Measurements from ENCODE around the gene GAPDH. TPM values are rescaled to one million over a fixed set of nuclear protein-coding genes. Genes with fewer than 3 reads are reported as not detected.

The GAPDH gene
- total and polyA plus RNA-seq, 2 donors (not counting 1 experiment from before 2014, with no cell fraction given) = 499 to 951 TPM

GRCh38 chr12:6528539-6529235, 5.6 kb upstream of the GAPDH start:
- DNase-seq (no peak), ATAC-seq (ENCODE audit: low read depth) (no peak)
- peaks cover 18% of the 10 kb centered on the region for H3K4me1 Mint-ChIP-seq
- H3K4me2 ChIP-seq (replicated peaks; ENCODE audit: low read depth, low read length, poor library complexity, severe bottlenecking) = no peak overlapping the region
- no peak overlapping the region for H3K4me3 ChIP-seq (ENCODE audit: control extremely low read depth in 1 of 5, extremely low read depth in 1 of 5, insufficient read depth in 1 of 5, low read depth in 2 of 5, low read length in 4 of 5)
- ChIA-PET CTCF (interaction anchor here (1.1 kb wide), 1 partner anchor 63 kb away, joined by 3 read pairs; no protein-coding TSS in a partner anchor), POLR2A (no interaction called here)
- whole genome bisulfite sequencing (ENCODE audit: insufficient coverage) = over 99% methylated on average over 15 of the region's 17 CpGs
- H3K27me3 Mint-ChIP-seq = no peaks in the 10 kb centered on the region
- H2AFZ ChIP-seq (ENCODE audit: insufficient read depth, low read depth, low read length, poor library complexity, severe bottlenecking) = no peak overlapping the region
- intact Hi-C loops (cut with micrococcal nuclease) = no loop called here
- H3K27ac ChIP-seq (ENCODE audit: low read length in 2 of 2) = no peak overlapping the region
- no peaks in the 10 kb centered on the region for H3K9me3 Mint-ChIP-seq (ENCODE audit: insufficient read depth)
- H3K9ac ChIP-seq (ENCODE audit: low read length) = no peak overlapping the region
- H4K20me1 ChIP-seq (ENCODE audit: control insufficient read depth, insufficient read depth, low read length, poor library complexity, severe bottlenecking) = no peaks in the 10 kb centered on the region
- peaks cover 5 to 72% of the 10 kb centered on the region in 2 experiments for H3K36me3 ChIP-seq (replicated peaks in 1 of 2; ENCODE audit: control extremely low read depth in 1 of 2, control insufficient read depth in 1 of 2, extremely low read depth in 1 of 2, insufficient read depth in 2 of 2, low read length in 1 of 2)
- no peak overlapping the region for H3K4me3 Mint-ChIP-seq
- H3K27me3 ChIP-seq (replicated peaks in 1 of 4; ENCODE audit: control extremely low read depth in 1 of 4, control insufficient read depth in 3 of 4, insufficient read depth in 4 of 4, low read length in 3 of 4) = no peaks in the 10 kb centered on the region
- H3K79me2 ChIP-seq (ENCODE audit: control insufficient read depth, insufficient read depth, low read length) = no peaks in the 10 kb centered on the region
- H3K9me3 ChIP-seq (ENCODE audit: control extremely low read depth in 1 of 3, control insufficient read depth in 2 of 3, insufficient read depth in 1 of 3, low read length in 2 of 3) = no peaks in the 10 kb centered on the region
- peaks cover 16 to 18% of the 10 kb centered on the region in 2 donors for H3K4me1 ChIP-seq (ENCODE audit: control insufficient read depth in 2 of 2, insufficient read depth in 2 of 2, low read length in 2 of 2)
- H3K27ac Mint-ChIP-seq = no peak overlapping the region
- no peak for TF ChIP-seq EZH2 (IDR thresholded peaks at IDR 0.05; ENCODE audit: borderline replicate concordance, insufficient read depth, low read depth, low read length, poor library complexity, severe bottlenecking)
- TF ChIP-seq, protein P1, sequence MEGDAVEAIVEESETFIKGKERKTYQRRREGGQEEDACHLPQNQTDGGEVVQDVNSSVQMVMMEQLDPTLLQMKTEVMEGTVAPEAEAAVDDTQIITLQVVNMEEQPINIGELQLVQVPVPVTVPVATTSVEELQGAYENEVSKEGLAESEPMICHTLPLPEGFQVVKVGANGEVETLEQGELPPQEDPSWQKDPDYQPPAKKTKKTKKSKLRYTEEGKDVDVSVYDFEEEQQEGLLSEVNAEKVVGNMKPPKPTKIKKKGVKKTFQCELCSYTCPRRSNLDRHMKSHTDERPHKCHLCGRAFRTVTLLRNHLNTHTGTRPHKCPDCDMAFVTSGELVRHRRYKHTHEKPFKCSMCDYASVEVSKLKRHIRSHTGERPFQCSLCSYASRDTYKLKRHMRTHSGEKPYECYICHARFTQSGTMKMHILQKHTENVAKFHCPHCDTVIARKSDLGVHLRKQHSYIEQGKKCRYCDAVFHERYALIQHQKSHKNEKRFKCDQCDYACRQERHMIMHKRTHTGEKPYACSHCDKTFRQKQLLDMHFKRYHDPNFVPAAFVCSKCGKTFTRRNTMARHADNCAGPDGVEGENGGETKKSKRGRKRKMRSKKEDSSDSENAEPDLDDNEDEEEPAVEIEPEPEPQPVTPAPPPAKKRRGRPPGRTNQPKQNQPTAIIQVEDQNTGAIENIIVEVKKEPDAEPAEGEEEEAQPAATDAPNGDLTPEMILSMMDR (IDR thresholded peaks at IDR 0.05) = no peak

DNA sequence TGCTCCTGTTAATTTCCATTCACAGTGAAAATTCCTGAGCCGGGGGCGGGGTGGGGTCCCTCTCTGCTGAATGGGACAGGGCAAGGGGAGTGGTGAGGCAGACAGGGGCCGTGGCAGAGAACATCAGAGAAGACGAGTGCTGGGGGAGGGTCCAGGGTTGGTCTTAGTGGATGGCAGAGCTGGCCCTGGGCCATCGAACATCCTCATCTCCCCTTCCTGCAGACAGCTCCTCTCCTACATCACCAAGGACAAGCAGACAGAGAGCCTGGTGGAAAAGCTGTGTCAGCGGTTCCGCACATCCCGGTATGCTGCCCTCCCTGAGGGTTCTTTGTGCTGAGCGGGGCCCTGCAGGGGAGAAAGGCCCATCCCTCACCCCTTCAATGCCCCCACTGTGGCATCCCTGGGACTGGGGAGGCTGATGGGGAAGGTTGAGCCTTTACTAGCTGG, 5.0 kb upstream of the GAPDH start:
- H3K36me3 ChIP-seq (replicated peaks in 1 of 2; ENCODE audit: control extremely low read depth in 1 of 2, control insufficient read depth in 1 of 2, extremely low read depth in 1 of 2, insufficient read depth in 2 of 2, low read length in 1 of 2) = peaks cover 5 to 67% of the 10 kb centered on the region in 2 experiments
- no peaks in the 10 kb centered on the region for H3K79me2 ChIP-seq (ENCODE audit: control insufficient read depth, insufficient read depth, low read length)
- H3K4me2 ChIP-seq (replicated peaks; ENCODE audit: low read depth, low read length, poor library complexity, severe bottlenecking) = no peak overlapping the region
- no peak for DNase-seq
- no peaks in the 10 kb centered on the region for H3K9me3 ChIP-seq (ENCODE audit: control extremely low read depth in 1 of 3, control insufficient read depth in 2 of 3, insufficient read depth in 1 of 3, low read length in 2 of 3)
- no peaks in the 10 kb centered on the region for H3K27me3 ChIP-seq (replicated peaks in 1 of 4; ENCODE audit: control extremely low read depth in 1 of 4, control insufficient read depth in 3 of 4, insufficient read depth in 4 of 4, low read length in 3 of 4)
- 100% methylated on average over 1 of the region's 9 CpGs for WGBS (ENCODE audit: insufficient coverage)
- H4K20me1 ChIP-seq (ENCODE audit: control insufficient read depth, insufficient read depth, low read length, poor library complexity, severe bottlenecking) = no peaks in the 10 kb centered on the region
- no peak overlapping the region for H3K4me3 ChIP-seq (ENCODE audit: control extremely low read depth in 1 of 5, extremely low read depth in 1 of 5, insufficient read depth in 1 of 5, low read depth in 2 of 5, low read length in 4 of 5)
- intact Hi-C loops (cut with micrococcal nuclease) = no loop called here
- Mint-ChIP-seq H3K27me3 (no peaks in the 10 kb centered on the region), H3K4me1 (peaks cover 22% of the 10 kb centered on the region), H3K9me3 (ENCODE audit: insufficient read depth) (no peaks in the 10 kb centered on the region), H3K27ac (peak overlapping the region; percentile 41), H3K4me3 (no peak overlapping the region)
- TF ChIP-seq, protein P1 (IDR thresholded peaks at IDR 0.05) = no peak
- POLR2A ChIA-PET = interaction anchor here (0.7 kb wide), 1 partner anchor 34 kb away, joined by 5 read pairs; no protein-coding TSS in a partner anchor
- H3K4me1 ChIP-seq (ENCODE audit: control insufficient read depth in 2 of 2, insufficient read depth in 2 of 2, low read length in 2 of 2) = peaks cover 17 to 23% of the 10 kb centered on the region in 2 donors
- no peak for ATAC-seq (ENCODE audit: low read depth)
- no peak overlapping the region for H3K9ac ChIP-seq (ENCODE audit: low read length)
- no peak overlapping the region for H2AFZ ChIP-seq (ENCODE audit: insufficient read depth, low read depth, low read length, poor library complexity, severe bottlenecking)
- CTCF ChIA-PET = interaction anchor here (1.1 to 1.7 kb wide), 2 partner anchors 36 to 64 kb away, joined by 3 read pairs; partner anchors contain the start of gene MRPL51
- H3K27ac ChIP-seq (ENCODE audit: low read length in 2 of 2) = no peak overlapping the region

All from B cell (primary cell).